NT2/D1 (cell line): ENCODE data around the gene PRM1.

Experiments
- DNase-seq: peaks from one replicate; pipeline ENCODE4 v3.0.0-alpha.2; 2011; ENCODE audit warnings: low read depth, low spot score
- H3K27me3 ChIP-seq: 2 replicates; pipeline ENCODE4 v1.6.0; 2011; ENCODE audit warnings: mild to moderate bottlenecking; ENCODE audit not compliant: insufficient read length, insufficient read depth
- H3K36me3 ChIP-seq: 2 replicates; pipeline ENCODE4 v1.6.1; 2011; ENCODE audit warnings: mild to moderate bottlenecking, low read length, mixed read lengths; ENCODE audit not compliant: insufficient read depth, insufficient read length
- H3K4me1 ChIP-seq: 2 replicates; pipeline ENCODE4 v1.5.1; 2011; ENCODE audit not compliant: insufficient read depth, insufficient read length
- H3K4me3 ChIP-seq: 2 replicates; pipeline ENCODE4 v1.5.1; 2011; ENCODE audit warnings: low read depth; ENCODE audit not compliant: insufficient read length
- H3K9ac ChIP-seq: 2 replicates; pipeline ENCODE4 v1.6.0; 2011; ENCODE audit warnings: low read depth; ENCODE audit not compliant: insufficient read length
- H3K9me3 ChIP-seq: 2 replicates; pipeline ENCODE4 v1.5.1; 2011; ENCODE audit warnings: mild to moderate bottlenecking, low read length; ENCODE audit not compliant: insufficient read depth
- SUZ12 ChIP-seq: IDR thresholded peaks from 2 replicates; pipeline ENCODE4 v1.6.1; 2011; ENCODE audit not compliant: insufficient read length, insufficient read depth; ENCODE audit errors: extremely low read depth
- YY1 ChIP-seq: IDR thresholded peaks from 2 replicates; pipeline ENCODE4 v1.6.1; 2011; ENCODE audit not compliant: insufficient read length, insufficient read depth
- ZNF274 ChIP-seq: IDR thresholded peaks from 2 replicates; pipeline ENCODE4 v1.6.1; 2011; ENCODE audit warnings: mild to moderate bottlenecking, low read depth, low read length

PRM1 gene

DNA sequence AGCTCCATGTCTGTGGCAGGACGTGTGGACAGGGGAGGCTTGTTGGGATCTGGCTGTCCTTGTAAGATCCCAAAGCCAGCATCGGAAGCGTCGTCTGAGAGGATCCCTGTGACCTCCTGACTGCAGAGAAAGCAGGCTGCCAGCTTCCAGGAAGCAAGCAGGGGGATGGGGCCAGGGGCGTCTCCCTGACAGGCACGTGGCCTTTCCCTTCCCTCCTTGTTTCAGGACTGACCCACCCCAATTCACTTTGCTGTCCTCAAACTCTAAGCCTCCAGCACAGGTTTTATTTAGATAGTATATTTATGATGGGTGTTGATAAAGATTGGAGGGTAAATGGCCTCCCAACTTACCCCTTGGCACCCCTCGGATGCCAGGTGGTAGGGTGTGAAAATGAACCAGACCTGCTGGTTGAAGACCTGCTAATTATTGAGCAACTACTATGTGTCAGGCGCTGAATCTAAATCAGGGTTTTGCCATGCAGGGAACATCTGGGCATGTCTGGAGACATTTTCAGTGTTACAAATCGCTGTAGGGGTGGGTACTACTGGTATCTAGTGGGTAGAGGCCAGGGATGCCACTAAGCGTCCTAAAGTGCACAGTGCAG is 49.7 kb downstream of the PRM1 start:
- H3K36me3 ChIP-seq: no peaks in the 10 kb centered on the region
- H3K4me3 ChIP-seq: no peak overlapping the region
- peaks cover 6% of the 10 kb centered on the region for H3K4me1 ChIP-seq
- no peaks in the 10 kb centered on the region for H3K27me3 ChIP-seq
- no peaks in the 10 kb centered on the region for H3K9me3 ChIP-seq
- peak overlapping the region; percentile 53 for H3K9ac ChIP-seq
- TF ChIP-seq ZNF274: no peak
- TF ChIP-seq YY1: no peak
- TF ChIP-seq SUZ12: no peak
- no peak for DNase-seq
